ENCODE data around the gene OR51M1.

Gene OR51M1

DNA sequence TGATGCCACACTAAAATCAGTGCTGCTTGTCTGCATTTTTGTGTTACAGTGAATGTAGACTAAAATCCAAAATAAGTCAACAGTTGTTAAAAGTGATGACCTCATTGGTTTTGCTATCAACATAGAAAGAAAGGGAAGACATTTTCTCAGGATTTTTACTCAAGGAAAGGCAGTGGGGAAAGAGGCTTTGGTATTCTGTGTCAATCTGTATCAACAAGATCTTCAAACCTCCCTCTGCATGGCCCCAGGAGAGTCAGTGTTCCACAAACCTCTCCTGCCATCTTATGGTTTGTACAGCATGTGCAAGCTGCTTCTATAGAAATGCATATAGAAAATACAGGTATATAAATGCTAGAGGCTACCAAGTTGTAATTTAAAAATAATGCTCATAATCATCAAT, 13.8 kb upstream of the OR51M1 start:
- H3K4me1 ChIP-seq: peaks cover 0 to 13% (median 3%) of the 10 kb centered on the region in 4 donors
- TF ChIP-seq, protein P1, sequence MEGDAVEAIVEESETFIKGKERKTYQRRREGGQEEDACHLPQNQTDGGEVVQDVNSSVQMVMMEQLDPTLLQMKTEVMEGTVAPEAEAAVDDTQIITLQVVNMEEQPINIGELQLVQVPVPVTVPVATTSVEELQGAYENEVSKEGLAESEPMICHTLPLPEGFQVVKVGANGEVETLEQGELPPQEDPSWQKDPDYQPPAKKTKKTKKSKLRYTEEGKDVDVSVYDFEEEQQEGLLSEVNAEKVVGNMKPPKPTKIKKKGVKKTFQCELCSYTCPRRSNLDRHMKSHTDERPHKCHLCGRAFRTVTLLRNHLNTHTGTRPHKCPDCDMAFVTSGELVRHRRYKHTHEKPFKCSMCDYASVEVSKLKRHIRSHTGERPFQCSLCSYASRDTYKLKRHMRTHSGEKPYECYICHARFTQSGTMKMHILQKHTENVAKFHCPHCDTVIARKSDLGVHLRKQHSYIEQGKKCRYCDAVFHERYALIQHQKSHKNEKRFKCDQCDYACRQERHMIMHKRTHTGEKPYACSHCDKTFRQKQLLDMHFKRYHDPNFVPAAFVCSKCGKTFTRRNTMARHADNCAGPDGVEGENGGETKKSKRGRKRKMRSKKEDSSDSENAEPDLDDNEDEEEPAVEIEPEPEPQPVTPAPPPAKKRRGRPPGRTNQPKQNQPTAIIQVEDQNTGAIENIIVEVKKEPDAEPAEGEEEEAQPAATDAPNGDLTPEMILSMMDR (IDR thresholded peaks at IDR 0.05): no peak
- no peaks in the 10 kb centered on the region for H3K27me3 ChIP-seq
- no peaks in the 10 kb centered on the region for H3K36me3 ChIP-seq
- no peak for DNase-seq
- no peaks in the 10 kb centered on the region for H3K9me3 ChIP-seq
- H3K4me3 ChIP-seq: no peak overlapping the region
- intact Hi-C loops (cut with DNase I; ENCODE audit: low total_unique reads): no loop called here
- H3K27ac ChIP-seq: no peak overlapping the region

DNA sequence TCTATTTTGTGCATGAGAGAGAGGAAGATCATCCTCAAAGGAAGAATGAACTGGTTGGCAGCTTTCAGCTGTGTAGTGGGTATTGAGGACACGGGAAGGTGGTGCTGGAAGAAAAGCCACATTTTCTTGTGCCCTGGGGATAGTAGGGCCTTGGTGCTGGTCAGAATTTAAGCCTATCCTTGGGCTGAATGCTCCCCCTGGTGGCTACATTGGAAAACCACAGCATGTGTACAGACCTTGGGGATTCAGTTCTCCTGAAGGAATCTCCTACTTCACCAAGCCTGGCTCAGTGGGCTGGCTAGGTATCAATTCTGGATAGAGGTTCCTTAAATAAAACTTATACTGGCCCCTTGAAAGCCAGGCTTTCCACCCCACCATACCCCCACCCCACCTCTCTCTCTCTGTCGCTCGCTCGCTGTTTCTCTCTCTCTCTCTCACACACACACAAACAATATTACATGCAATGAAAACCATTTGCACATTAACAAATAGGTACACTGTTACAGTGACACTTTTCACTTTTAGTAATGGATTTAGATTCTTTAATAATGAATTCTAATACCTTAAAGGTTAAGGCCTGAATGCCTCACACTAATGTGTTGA, 2.8 kb upstream of the OR51M1 start:
- H3K4me1 ChIP-seq: no peaks in the 10 kb centered on the region
- H3K27me3 ChIP-seq: no peaks in the 10 kb centered on the region
- no peaks in the 10 kb centered on the region for H3K9me3 ChIP-seq
- intact Hi-C loops (cut with DNase I; ENCODE audit: low total_unique reads): no loop called here
- no peak overlapping the region for H3K4me3 ChIP-seq
- TF ChIP-seq, protein P1 (IDR thresholded peaks at IDR 0.05): peak; percentile 48 to 63
- H3K27ac ChIP-seq: no peak overlapping the region
- DNase-seq: peak; percentile 31 to 67
- H3K36me3 ChIP-seq: no peaks in the 10 kb centered on the region

DNA sequence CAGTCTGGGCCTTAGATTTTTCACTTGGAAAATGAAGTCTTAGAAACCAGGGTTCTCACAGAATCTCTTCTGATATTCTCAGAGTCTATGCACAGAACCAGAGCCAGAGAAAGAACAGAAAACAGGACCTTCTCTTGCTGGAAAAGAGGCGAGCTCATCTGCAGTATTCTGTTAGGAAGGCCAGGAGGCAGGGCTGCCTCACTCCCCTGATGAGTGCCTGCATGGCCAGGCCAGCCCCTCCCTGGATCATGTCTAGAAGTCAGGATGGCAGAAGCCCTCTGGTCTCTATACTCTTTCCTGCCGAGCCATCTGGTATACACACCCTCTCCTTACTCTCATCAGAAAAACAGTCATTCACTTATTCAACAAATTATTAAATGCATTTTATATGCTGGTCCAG, 723 bp downstream of the OR51M1 start:
- TF ChIP-seq, protein P1 (IDR thresholded peaks at IDR 0.05): no peak
- Histone ChIP-seq H3K36me3 (no peaks in the 10 kb centered on the region), H3K9me3 (no peaks in the 10 kb centered on the region), H3K4me3 (no peak overlapping the region), H3K27me3 (no peaks in the 10 kb centered on the region), H3K4me1 (no peaks in the 10 kb centered on the region), H3K27ac (no peak overlapping the region)
- intact Hi-C loops (cut with DNase I; ENCODE audit: low total_unique reads): no loop called here
- no peak for DNase-seq

DNA sequence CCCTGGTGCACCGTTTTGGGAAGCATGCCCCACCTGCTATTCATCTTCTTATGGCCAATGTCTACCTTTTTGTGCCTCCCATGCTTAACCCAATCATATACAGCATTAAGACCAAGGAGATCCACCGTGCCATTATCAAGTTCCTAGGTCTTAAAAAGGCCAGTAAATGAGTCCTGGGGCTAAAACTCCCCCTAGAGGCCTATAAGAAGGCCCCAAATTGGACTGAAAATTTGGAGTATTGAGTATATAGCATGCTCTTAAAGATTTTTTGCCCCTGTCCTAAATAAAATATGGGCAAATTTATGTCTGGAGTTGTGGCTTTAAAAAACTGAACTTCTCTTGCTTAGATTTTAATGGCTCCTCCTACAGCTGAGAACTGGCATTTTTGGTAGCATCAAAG, 6.6 kb downstream of the OR51M1 start:
- TF ChIP-seq, protein P1 (IDR thresholded peaks at IDR 0.05): no peak
- no peak for DNase-seq
- H3K27ac ChIP-seq: no peak overlapping the region

DNA sequence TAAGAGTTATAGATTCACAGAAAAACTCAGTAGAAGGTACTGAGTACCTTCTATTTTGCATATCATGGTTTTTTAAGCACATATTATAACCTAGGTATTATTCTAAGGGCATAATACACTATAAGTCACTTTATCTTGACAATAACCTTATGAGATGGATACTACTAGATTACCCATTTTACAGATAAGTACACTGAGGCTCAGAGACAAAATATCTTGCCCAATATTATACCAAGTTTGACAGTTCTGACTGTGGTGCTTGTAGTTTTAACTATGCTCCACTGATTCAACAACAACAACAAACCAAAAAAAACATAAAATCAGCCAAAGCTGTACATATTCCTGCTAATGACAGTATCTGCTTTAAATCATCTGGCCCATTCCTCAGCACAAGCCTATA, 10.5 kb downstream of the OR51M1 start:
- DNase-seq: no peak
- TF ChIP-seq, protein P1 (IDR thresholded peaks at IDR 0.05): no peak
- H3K9me3 ChIP-seq: no peaks in the 10 kb centered on the region
- intact Hi-C loops (cut with DNase I; ENCODE audit: low total_unique reads): no loop called here
- no peaks in the 10 kb centered on the region for H3K36me3 ChIP-seq
- H3K27ac ChIP-seq: no peak overlapping the region
- H3K27me3 ChIP-seq: no peaks in the 10 kb centered on the region
- no peak overlapping the region for H3K4me3 ChIP-seq
- no peaks in the 10 kb centered on the region for H3K4me1 ChIP-seq

More for the DNA sequence above, 6.6 kb downstream of the OR51M1 start:
- intact Hi-C loops (cut with DNase I; ENCODE audit: low total_unique reads): no loop called here
- H3K4me3 ChIP-seq: no peak overlapping the region
- H3K27me3 ChIP-seq: no peaks in the 10 kb centered on the region
- no peaks in the 10 kb centered on the region for H3K36me3 ChIP-seq
- no peaks in the 10 kb centered on the region for H3K9me3 ChIP-seq
- no peaks in the 10 kb centered on the region for H3K4me1 ChIP-seq

DNA sequence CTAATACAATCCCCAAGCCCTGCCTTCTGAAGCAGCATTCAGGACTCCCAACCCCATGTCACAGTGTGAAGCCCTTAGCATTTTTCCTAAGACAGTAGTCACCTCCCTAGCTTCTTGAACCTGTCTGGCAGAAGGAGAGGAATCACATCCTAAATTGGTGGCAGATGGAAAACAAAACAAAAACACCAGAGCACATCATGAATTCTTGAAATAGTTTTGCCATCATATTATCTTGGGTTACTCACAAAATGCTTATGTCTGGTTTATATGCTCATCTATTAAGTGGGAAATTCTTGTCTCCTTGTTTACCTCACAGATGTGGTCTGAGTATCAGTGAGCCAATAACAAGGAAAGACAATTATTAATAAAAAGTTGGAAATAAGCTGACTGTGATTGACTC, 15.3 kb downstream of the OR51M1 start:
- H3K27ac ChIP-seq: no peak overlapping the region
- no peaks in the 10 kb centered on the region for H3K4me1 ChIP-seq
- DNase-seq: no peak
- no peaks in the 10 kb centered on the region for H3K27me3 ChIP-seq
- no peak overlapping the region for H3K4me3 ChIP-seq
- intact Hi-C loops (cut with DNase I; ENCODE audit: low total_unique reads): no loop called here
- H3K9me3 ChIP-seq: no peaks in the 10 kb centered on the region
- H3K36me3 ChIP-seq: no peaks in the 10 kb centered on the region
- TF ChIP-seq, protein P1 (IDR thresholded peaks at IDR 0.05): no peak
